Parathyroid adenoma (tissue), 2 donors: ENCODE results near the gene SLC1A1.

Experiments used
- H2AFZ ChIP-seq: fragments of 300-600 bp; sonication (generic); one replicate; pipeline ENCODE4 v1.7.0; 2017; ENCODE audit warnings: antibody characterized with exemption, mild to moderate bottlenecking
- H3K27ac ChIP-seq: fragments of 300-600 bp; sonication (generic); one replicate; pipeline ENCODE4 v1.7.0; 2017
- H3K27me3 ChIP-seq: fragments of 300-600 bp; sonication (generic); one replicate; pipeline ENCODE4 v1.7.0; 2017; ENCODE audit warnings: low read length; ENCODE audit not compliant: control insufficient read depth, insufficient read depth
- H3K36me3 ChIP-seq: fragments of 300-600 bp; sonication (generic); one replicate; pipeline ENCODE4 v1.7.0; 2017; ENCODE audit warnings: low read length; ENCODE audit not compliant: control insufficient read depth, insufficient read depth
- H3K4me1 ChIP-seq: fragments of 300-600 bp; sonication (generic); one replicate; pipeline ENCODE4 v1.7.0; 2017; ENCODE audit warnings: control low read depth
- H3K4me2 ChIP-seq: fragments of 300-600 bp; sonication (generic); one replicate; pipeline ENCODE4 v1.7.0; 2017; ENCODE audit warnings: low read length
- H3K4me3 ChIP-seq: fragments of 300-600 bp; sonication (generic); one replicate; pipeline ENCODE4 v1.7.0; 2017; ENCODE audit warnings: low read depth, low read length
- H3K79me2 ChIP-seq: fragments of 300-600 bp; sonication (generic); one replicate; pipeline ENCODE4 v1.7.0; 2017; ENCODE audit warnings: control low read depth
- H3K9ac ChIP-seq: fragments of 300-600 bp; sonication (generic); one replicate; pipeline ENCODE4 v1.7.0; 2017; ENCODE audit warnings: mild to moderate bottlenecking
- H3K9me3 ChIP-seq: fragments of 300-600 bp; sonication (generic); one replicate; pipeline ENCODE4 v1.7.0; 2017; ENCODE audit warnings: low read length; ENCODE audit not compliant: control insufficient read depth
- CTCF ChIP-seq: fragments of 300-600 bp; sonication (generic); IDR thresholded peaks from one replicate; pipeline ENCODE4 v1.7.0; 2017; ENCODE audit warnings: antibody characterized with exemption, mild to moderate bottlenecking
- donor health status: primary hyperparathyroidism.

SLC1A1 gene

DNA sequence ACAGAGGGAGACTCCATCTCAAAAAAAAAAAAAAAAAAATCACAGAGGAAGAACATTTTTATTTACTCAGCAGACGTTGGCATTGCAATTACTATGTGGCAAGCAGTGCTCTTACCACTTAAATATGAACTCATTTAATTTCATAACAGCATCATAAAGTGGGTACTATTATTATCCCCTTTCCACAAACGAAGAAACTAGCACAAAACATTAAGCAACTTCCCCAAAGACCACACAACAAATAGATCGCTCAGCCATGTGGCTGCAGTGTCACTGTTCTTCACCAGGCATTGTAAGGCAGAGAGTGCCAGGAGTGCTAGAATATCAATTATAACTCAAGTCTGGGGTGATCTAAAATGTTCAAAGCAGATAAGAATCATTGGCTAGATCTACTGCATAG, 102.0 kb downstream of the SLC1A1 start:
- H3K4me2 ChIP-seq, result no peak overlapping the region
- no peak overlapping the region for H2AFZ ChIP-seq
- no peaks in the 10 kb centered on the region for H3K36me3 ChIP-seq
- no peaks in the 10 kb centered on the region for H3K27me3 ChIP-seq
- H3K4me1 ChIP-seq, result no peaks in the 10 kb centered on the region
- no peak for TF ChIP-seq CTCF
- no peaks in the 10 kb centered on the region for H3K79me2 ChIP-seq
- H3K9ac ChIP-seq, result no peak overlapping the region
- no peak overlapping the region for H3K27ac ChIP-seq
- H3K4me3 ChIP-seq, result no peak overlapping the region
- no peaks in the 10 kb centered on the region for H3K9me3 ChIP-seq

GRCh38 chr9:4592886-4593285, 102.6 kb downstream of the SLC1A1 start:
- Histone ChIP-seq H3K79me2 (no peaks in the 10 kb centered on the region), H3K36me3 (no peaks in the 10 kb centered on the region), H3K27ac (no peak overlapping the region), H3K4me1 (no peaks in the 10 kb centered on the region), H2AFZ (no peak overlapping the region), H3K27me3 (no peaks in the 10 kb centered on the region), H3K4me2 (no peak overlapping the region), H3K9ac (no peak overlapping the region), H3K9me3 (no peaks in the 10 kb centered on the region), H3K4me3 (no peak overlapping the region)
- no peak for TF ChIP-seq CTCF

- Histone ChIP-seq H3K9me3 (no peaks in the 10 kb centered on the region), H3K4me3 (no peak overlapping the region), H3K4me1 (no peaks in the 10 kb centered on the region), H3K9ac (no peak overlapping the region), H3K4me2 (no peak overlapping the region), H3K79me2 (no peaks in the 10 kb centered on the region), H3K27ac (no peak overlapping the region), H3K27me3 (no peaks in the 10 kb centered on the region), H3K36me3 (no peaks in the 10 kb centered on the region), H2AFZ (no peak overlapping the region)
- no peak for TF ChIP-seq CTCF
Observed at GRCh38 chr9:4594545-4594944, 104.3 kb downstream of the SLC1A1 start.

DNA sequence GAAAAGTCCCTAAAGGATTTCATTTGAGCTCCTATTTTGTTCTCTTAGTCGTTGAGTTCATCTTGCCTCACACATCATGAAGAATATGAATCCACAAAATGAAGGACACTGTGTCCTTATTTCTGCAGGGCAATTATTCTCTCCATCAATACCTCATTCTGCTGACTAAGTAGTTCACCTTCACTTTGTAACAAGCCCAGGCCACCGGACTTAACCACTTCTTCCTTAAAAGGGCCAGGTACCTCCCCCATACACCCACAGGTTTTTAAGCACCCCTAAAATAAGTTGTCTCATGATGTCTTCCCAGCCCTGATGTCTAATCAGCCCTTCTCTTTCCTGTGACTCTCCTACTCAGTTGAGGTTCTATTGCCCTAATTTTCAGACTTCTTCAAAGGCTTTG, 104.7 kb downstream of the SLC1A1 start:
- H3K4me2 ChIP-seq, result no peak overlapping the region
- no peaks in the 10 kb centered on the region for H3K9me3 ChIP-seq
- no peak overlapping the region for H3K4me3 ChIP-seq
- no peak overlapping the region for H3K9ac ChIP-seq
- no peaks in the 10 kb centered on the region for H3K4me1 ChIP-seq
- H2AFZ ChIP-seq, result no peak overlapping the region
- no peaks in the 10 kb centered on the region for H3K36me3 ChIP-seq
- TF ChIP-seq CTCF, result no peak
- H3K79me2 ChIP-seq, result no peaks in the 10 kb centered on the region
- no peaks in the 10 kb centered on the region for H3K27me3 ChIP-seq
- no peak overlapping the region for H3K27ac ChIP-seq

DNA sequence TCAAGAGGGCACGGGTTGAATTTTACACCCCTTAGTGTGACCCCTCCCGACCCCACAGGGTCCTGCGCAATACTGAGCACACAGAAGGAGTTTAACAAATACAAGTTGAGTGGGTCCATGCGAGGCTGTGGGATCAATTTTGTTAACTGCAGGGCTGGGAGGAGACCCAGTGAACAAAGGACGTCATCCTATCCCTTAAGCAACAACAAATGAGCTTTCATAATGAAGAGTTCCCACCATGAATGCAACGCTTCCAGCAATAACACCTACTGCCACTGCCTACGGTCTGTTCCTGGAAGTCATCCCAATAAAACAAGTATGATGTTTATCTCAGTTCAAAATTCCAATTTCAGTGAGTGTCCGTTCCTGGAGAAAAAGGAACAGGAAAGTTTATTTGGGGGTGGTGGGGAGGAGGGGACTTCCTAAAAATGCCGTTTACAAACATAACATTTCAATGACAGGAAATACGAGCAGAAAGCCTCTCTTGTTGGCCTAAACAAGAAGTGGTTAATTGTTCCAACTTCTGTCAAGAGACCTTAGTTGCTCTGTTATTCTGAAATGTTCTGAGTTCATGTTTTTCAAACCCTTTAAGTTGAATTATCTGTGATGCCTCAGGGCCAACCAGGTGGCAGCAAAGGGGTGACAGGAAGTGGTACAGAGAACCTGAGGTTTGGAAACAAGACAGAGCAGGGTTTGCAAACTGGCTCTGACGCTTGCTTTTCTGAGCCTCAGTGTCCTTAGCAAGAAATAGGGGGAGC, 106.1 kb downstream of the SLC1A1 start:
- Histone ChIP-seq H3K4me2 (no peak overlapping the region), H3K27ac (peak overlapping the region; percentile 54), H3K4me3 (no peak overlapping the region), H3K4me1 (no peaks in the 10 kb centered on the region), H3K79me2 (no peaks in the 10 kb centered on the region), H3K27me3 (no peaks in the 10 kb centered on the region), H3K36me3 (no peaks in the 10 kb centered on the region), H3K9me3 (no peaks in the 10 kb centered on the region), H2AFZ (no peak overlapping the region), H3K9ac (no peak overlapping the region)
- no peak for TF ChIP-seq CTCF
